NCI-H187 (cell line): ENCODE measurements around the gene RAB11FIP3.
A peak's percentile ranks its signal among the peaks of the same experiment; 100 is the strongest.
"Not testable (repeated sequence)": the region's sequence is repeated elsewhere in the genome, so short reads cannot be mapped to it uniquely, and the experiment has no call there.

Experiments used
- DNase-seq, 2 experiments: peaks; one replicate each; lab custom pipeline; 2025; lab: John Stamatoyannopoulos, UW

RAB11FIP3 gene

DNA sequence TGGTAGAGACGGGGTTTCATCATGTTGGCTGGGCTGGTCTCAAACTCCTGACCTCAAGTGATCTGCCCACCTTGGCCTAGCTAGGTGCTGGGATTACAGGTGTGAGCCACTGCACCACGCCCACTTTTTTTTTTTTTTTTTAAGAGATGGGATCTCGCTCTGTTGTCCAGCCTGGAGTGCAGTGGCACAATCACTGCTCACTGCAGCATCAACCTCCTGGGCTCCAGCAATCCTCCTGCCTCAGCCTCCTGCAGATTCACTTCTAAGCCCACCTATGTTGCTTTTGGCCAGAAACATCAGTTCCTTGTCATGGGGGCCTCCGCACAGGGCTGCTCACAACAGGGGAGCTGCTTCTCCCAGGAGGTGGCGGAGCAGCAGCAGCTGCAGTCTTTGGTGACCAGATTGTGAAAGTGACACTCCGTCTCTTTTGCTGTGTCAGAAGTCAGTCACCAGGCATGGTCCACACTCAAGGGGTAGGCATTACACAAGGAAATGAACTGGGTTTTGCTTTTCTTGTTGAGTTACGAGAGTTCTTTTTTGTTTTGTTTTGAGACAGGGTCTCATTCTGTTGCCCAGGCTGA is 32.9 kb upstream of the RAB11FIP3 start:
- no peak for DNase-seq

- DNase-seq = no peak
These were observed 29.2 kb upstream of the RAB11FIP3 start for GRCh38 chr16:396199-396598.

- no peak for DNase-seq
These were observed 28.8 kb upstream of the RAB11FIP3 start for GRCh38 chr16:396605-397004.

DNA sequence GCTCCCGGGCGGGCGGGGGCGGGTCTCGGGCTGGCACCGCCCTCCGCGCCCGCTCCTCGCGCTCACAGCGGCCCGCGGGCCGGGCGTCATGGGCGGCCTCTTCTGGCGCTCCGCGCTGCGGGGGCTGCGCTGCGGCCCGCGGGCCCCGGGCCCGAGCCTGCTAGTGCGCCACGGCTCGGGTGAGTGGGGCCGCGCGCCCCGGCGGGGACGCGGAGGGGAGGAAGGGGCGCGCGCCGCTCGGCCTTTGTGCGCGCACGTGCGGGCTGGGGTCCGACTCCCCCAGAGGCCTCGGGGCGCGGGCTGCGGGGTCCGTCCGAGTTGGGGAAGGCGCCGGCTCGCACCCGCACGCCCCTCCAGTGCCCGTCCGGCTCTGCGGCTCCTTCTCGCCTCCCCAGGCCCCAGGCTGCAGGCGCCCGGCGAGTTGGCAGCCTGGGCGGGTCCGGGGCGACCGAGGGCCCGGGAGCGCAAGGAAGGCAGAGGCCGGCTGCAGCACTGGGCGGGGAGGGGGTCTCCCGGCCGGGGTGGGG is 28.3 kb upstream of the RAB11FIP3 start, which contains the start of gene NME4:
TSS of gene NME4 (plus strand) at position 65 of the 527 bp plus-strand sequence. CDS start at position 89, 24 bp downstream.
- DNase-seq = no peak

- DNase-seq = no peak
These were observed 27.6 kb upstream of the RAB11FIP3 start for GRCh38 chr16:397736-398332.

DNA sequence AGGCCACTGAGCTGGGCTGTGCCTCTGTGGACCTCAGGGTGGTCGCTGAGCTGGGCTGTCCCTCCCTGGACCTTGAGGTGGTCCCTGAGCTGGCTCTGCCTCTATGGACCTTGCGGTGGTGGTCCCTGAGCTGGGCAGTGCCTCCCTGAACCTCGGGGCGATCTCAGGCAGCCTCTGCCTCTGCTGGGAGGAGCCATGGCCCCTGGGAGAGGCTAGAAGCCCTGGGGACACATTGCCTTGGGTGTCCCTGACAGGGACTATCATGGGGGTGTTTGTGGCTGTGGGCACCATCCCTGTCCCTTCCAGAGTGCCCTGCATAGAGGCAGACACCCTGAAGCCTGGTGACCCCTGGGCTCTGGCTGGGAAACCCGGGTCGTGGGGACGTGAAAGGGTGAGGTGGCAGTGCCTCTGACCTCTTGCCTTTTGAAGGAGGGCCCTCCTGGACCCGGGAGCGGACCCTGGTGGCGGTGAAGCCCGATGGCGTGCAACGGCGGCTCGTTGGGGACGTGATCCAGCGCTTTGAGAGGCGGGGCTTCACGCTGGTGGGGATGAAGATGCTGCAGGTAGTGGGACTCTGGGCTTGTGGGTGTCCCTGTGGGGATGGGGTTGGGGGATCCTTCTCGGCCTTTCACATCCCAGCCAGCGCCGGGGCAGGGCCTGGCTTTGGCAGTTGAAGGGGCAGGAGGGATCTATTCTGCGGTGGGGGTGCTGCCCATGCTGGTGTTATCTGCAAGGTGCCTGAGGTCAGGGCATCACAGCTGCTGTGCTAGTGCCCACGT is 26.7 kb upstream of the RAB11FIP3 start:
- DNase-seq = no peak

GRCh38 chr16:399340-400019 is 26.0 kb upstream of the RAB11FIP3 start:
- no peak for DNase-seq

- DNase-seq = no peak
These were observed 25.3 kb upstream of the RAB11FIP3 start for GRCh38 chr16:400061-400591.

- peak; percentile 82 to 97 for DNase-seq
These were observed 23.7 kb upstream of the RAB11FIP3 start, which contains the start of gene DECR2 for GRCh38 chr16:401468-402348. DECR2 (plus strand) TSS chr16:401885; CDS start chr16:401964, 79 bp downstream.

DNA sequence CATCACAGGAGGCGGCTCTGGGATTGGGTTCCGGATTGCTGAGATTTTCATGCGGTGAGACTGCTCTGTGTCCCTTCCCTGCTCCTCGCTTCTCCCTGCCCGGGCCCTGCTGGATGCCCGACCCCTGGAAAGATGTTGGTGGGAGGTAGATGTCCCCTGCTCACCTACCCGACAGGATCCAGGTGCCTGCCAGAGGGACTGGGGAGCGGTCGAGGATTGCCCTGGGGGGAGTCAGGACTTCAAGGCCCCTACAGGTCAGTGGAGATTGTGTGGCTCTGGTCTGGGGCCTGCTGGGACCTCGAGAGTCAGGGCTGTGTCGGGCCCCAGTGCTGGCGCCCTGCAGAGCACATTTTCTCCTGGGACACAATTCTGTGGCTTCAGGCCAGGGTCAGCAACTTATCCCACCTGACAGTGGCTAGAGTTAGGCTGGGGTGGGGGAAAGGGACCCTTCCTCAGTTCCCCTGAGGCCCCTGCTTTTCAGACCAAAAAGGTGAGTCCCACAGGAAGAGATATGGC is 20.4 kb upstream of the RAB11FIP3 start:
- no peak for DNase-seq

DNA sequence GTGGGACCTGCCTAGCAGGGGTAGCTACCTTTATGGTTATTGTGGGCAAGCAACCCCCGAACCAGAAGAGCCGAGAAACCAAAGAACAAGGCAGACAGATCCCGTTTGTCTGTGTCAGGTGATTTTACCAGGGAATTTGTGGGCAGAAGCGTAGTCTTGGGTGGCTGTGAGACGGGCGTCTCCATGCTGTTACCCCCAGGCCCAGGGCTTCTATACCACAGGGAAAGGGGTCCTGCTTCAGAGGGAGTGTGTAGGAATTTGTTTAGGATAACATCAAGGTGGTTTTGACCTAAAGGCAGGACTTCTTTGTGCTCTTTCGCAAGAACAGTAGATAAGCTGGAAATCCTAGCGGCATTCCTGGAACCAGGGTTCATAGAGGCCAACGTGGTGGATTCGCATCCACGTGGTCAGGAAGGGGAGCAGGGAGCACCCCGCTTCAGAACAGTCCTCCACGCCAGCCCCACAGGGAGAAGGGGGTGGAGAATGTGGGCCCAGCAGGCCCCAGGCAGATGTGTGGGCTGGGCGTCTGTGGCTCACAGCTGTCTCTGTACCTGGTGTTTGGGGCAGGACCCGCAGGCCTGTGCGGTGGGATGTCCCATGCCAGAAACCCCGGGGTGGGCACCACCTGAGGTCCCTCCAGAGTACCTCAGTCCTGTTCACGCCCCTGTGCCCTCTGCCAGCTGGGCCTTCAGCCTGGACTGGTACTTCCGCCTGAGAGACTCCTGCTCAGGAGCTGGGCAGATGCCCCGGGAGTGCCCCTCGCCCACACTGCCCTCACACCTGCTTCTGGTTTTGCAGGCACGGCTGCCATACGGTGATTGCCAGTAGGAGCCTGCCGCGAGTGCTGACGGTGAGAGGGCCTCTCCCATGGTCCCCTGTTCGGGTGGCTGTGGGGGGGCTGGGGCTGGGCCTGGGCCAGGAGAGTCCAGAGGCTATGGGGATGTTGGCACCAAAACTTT is 19.6 kb upstream of the RAB11FIP3 start:
- no peak for DNase-seq

- no peak for DNase-seq
These were observed 18.2 kb upstream of the RAB11FIP3 start for GRCh38 chr16:407253-407652.

- DNase-seq = no peak
These were observed 14.8 kb upstream of the RAB11FIP3 start for GRCh38 chr16:410516-411178.

- DNase-seq = no peak
These were observed 13.7 kb upstream of the RAB11FIP3 start for GRCh38 chr16:411576-412265.

GRCh38 chr16:414395-415169 is 10.9 kb upstream of the RAB11FIP3 start:
- no peak for DNase-seq

- DNase-seq = not testable (repeated sequence)
These were observed 10.3 kb upstream of the RAB11FIP3 start for GRCh38 chr16:415170-415498.

- not testable (repeated sequence) for DNase-seq
These were observed 3.3 kb upstream of the RAB11FIP3 start for GRCh38 chr16:422179-422578.
